Stomach (tissue), 4 donors: ENCODE data around the gene PSMD3.

ENCODE experiments used
- EP300 ChIP-seq: sonication (generic); formaldehyde crosslinking; IDR thresholded peaks from one replicate; pipeline ENCODE4 v1.6.1; 2017; ENCODE audit warnings: antibody characterized with exemption
- TF ChIP-seq, protein P1 (sequence below), 7 experiments: fragments of 450-650 bp in 4 of 7; fragments of 200-600 bp in 3 of 7; sonication (generic) in 3 of 7; IDR thresholded peaks; one replicate each; pipeline ENCODE4 v1.5.1; 2016 to 2019; ENCODE audit warnings: antibody characterized with exemption in 7 of 7, control low read depth in 2 of 7, mild to moderate bottlenecking in 1 of 7

DNA sequence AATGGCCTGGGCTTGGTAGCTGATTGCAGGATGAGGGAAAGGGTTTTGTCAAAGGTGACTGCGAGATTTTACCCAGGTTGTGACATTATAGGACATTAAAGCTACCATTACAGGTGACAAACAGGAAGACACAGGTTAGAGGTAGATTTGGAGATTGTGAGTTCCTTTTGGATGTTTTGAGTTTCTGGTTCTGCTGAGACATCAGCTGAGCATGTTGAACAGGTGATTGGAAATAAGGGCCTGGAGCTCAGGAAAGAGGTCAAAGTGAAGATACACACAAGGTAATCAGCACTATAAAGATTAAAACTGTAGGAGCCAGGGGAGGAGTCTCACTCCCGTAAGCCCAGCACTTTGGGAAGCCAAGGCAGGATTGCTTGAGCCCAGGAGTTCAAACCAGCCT, 11.8 kb upstream of the PSMD3 start:
- TF ChIP-seq, protein P1, sequence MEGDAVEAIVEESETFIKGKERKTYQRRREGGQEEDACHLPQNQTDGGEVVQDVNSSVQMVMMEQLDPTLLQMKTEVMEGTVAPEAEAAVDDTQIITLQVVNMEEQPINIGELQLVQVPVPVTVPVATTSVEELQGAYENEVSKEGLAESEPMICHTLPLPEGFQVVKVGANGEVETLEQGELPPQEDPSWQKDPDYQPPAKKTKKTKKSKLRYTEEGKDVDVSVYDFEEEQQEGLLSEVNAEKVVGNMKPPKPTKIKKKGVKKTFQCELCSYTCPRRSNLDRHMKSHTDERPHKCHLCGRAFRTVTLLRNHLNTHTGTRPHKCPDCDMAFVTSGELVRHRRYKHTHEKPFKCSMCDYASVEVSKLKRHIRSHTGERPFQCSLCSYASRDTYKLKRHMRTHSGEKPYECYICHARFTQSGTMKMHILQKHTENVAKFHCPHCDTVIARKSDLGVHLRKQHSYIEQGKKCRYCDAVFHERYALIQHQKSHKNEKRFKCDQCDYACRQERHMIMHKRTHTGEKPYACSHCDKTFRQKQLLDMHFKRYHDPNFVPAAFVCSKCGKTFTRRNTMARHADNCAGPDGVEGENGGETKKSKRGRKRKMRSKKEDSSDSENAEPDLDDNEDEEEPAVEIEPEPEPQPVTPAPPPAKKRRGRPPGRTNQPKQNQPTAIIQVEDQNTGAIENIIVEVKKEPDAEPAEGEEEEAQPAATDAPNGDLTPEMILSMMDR (IDR thresholded peaks at IDR 0.05), result no peak
- TF ChIP-seq EP300, result no peak
